H9 (cell line): Measurements from ENCODE around the gene SCD5. TPM values are rescaled to one million over a fixed set of nuclear protein-coding genes. Genes with fewer than 3 reads are reported as not detected.
A peak's percentile ranks its signal among the peaks of the same experiment; 100 is the strongest.

Source experiments
- DNase-seq: peaks from one replicate; pipeline ENCODE4 v3.0.0-alpha.2; 2017
- H2AFZ ChIP-seq: one replicate; pipeline ENCODE4 v1.6.1; 2013; ENCODE audit warnings: mild to moderate bottlenecking, low read length, control low read depth, moderate library complexity
- H2AK5ac ChIP-seq: 2 replicates; pipeline ENCODE4 v1.6.1; 2013; ENCODE audit warnings: low read length, control low read depth, mixed read lengths; ENCODE audit not compliant: insufficient read length
- H2BK120ac ChIP-seq: one replicate; pipeline ENCODE4 v1.6.1; 2013; ENCODE audit warnings: low read depth, mild to moderate bottlenecking, low read length, control low read depth, inconsistent platforms; ENCODE audit not compliant: poor library complexity, severe bottlenecking
- H2BK12ac ChIP-seq: 2 replicates; pipeline ENCODE4 v1.6.1; 2013; ENCODE audit warnings: low read length, control low read depth, mixed read lengths, low read depth; ENCODE audit not compliant: insufficient read length
- H2BK15ac ChIP-seq: 2 replicates; pipeline ENCODE4 v1.6.1; 2013; ENCODE audit warnings: low read depth, low read length, control low read depth
- H2BK20ac ChIP-seq: one replicate; pipeline ENCODE4 v1.6.1; 2013; ENCODE audit warnings: low read depth, mild to moderate bottlenecking, low read length, control low read depth, inconsistent platforms; ENCODE audit not compliant: poor library complexity, severe bottlenecking
- H2BK5ac ChIP-seq: 2 replicates; pipeline ENCODE4 v1.6.1; 2013; ENCODE audit warnings: low read length, control low read depth, mixed read lengths; ENCODE audit not compliant: insufficient read length
- H3K14ac ChIP-seq: 2 replicates; pipeline ENCODE4 v1.6.1; 2013; ENCODE audit warnings: low read length, control low read depth; ENCODE audit not compliant: insufficient read depth
- H3K18ac ChIP-seq: 2 replicates; pipeline ENCODE4 v1.6.1; 2013; ENCODE audit warnings: low read depth, mild to moderate bottlenecking, mixed read lengths, low read length, control low read depth; ENCODE audit not compliant: insufficient read length
- H3K23ac ChIP-seq: 2 replicates; pipeline ENCODE4 v1.6.1; 2013; ENCODE audit warnings: low read length, control low read depth, mixed read lengths, low read depth; ENCODE audit not compliant: insufficient read length
- H3K23me2 ChIP-seq: 2 replicates; pipeline ENCODE4 v1.6.1; 2013; ENCODE audit warnings: low read depth, mild to moderate bottlenecking, mixed read lengths, low read length, control low read depth; ENCODE audit not compliant: insufficient read length, poor library complexity, severe bottlenecking
- H3K27ac ChIP-seq: 2 replicates; pipeline ENCODE4 v1.5.1; 2013; ENCODE audit warnings: low read length, control low read depth, mixed read lengths, low read depth; ENCODE audit not compliant: insufficient read length
- H3K27me3 ChIP-seq: 2 replicates; pipeline ENCODE4 v1.6.1; 2013; ENCODE audit warnings: low read length, control low read depth, inconsistent platforms; ENCODE audit not compliant: insufficient read depth
- H3K4ac ChIP-seq: 2 replicates; pipeline ENCODE4 v1.6.1; 2013; ENCODE audit warnings: low read depth, mild to moderate bottlenecking, control low read depth, inconsistent platforms, low read length, moderate library complexity
- H3K4me1 ChIP-seq: 2 replicates; pipeline ENCODE4 v1.6.1; 2013; ENCODE audit warnings: low read length, control low read depth, inconsistent platforms; ENCODE audit not compliant: insufficient read depth
- H3K4me2 ChIP-seq: 2 replicates; pipeline ENCODE4 v1.6.1; 2013; ENCODE audit warnings: low read length, control low read depth, mixed read lengths; ENCODE audit not compliant: insufficient read length, insufficient read depth
- H3K56ac ChIP-seq: 2 replicates; pipeline ENCODE4 v1.6.1; 2013; ENCODE audit warnings: low read depth, mild to moderate bottlenecking, mixed read lengths, low read length, control low read depth; ENCODE audit not compliant: insufficient read length
- H3K79me1 ChIP-seq: 2 replicates; pipeline ENCODE4 v1.6.1; 2013; ENCODE audit warnings: low read depth, mild to moderate bottlenecking, moderate library complexity, low read length, control low read depth, inconsistent platforms; ENCODE audit not compliant: insufficient read depth, poor library complexity, severe bottlenecking
- H3K79me2 ChIP-seq: 2 replicates; pipeline ENCODE4 v1.6.1; 2013; ENCODE audit warnings: low read length, control low read depth, inconsistent platforms; ENCODE audit not compliant: insufficient read depth
- H3K9ac ChIP-seq: 2 replicates; pipeline ENCODE4 v1.6.1; 2013; ENCODE audit warnings: low read length, control low read depth, mixed read lengths; ENCODE audit not compliant: insufficient read length; ENCODE audit errors: extremely low read depth
- H3K9me3 ChIP-seq: one replicate; pipeline ENCODE4 v1.6.1; 2013; ENCODE audit warnings: low read depth, low read length, inconsistent platforms; ENCODE audit not compliant: control insufficient read depth
- H3T11ph ChIP-seq: one replicate; pipeline ENCODE4 v1.6.1; 2013; ENCODE audit warnings: mild to moderate bottlenecking, low read length, control low read depth, inconsistent platforms
- H4K20me1 ChIP-seq: one replicate; pipeline ENCODE4 v1.6.1; 2013; ENCODE audit not compliant: control insufficient read depth, insufficient read length, insufficient read depth
- H4K5ac ChIP-seq: 2 replicates; pipeline ENCODE4 v1.6.1; 2013; ENCODE audit warnings: low read depth, mild to moderate bottlenecking, mixed read lengths, low read length, control low read depth; ENCODE audit not compliant: insufficient read length
- H4K8ac ChIP-seq: replicated peaks from 2 replicates; pipeline ENCODE4 v1.6.1; 2013; ENCODE audit warnings: low read length, control low read depth, mixed read lengths, low read depth; ENCODE audit not compliant: insufficient read length
- H4K91ac ChIP-seq: 2 replicates; pipeline ENCODE4 v1.6.1; 2013; ENCODE audit warnings: low read depth, mild to moderate bottlenecking, moderate library complexity, mixed read lengths, low read length, control low read depth; ENCODE audit not compliant: insufficient read length
- H3K27ac Mint-ChIP-seq, 3 experiments: 2 replicates in 2 of 3; 3 replicates in 1 of 3; pipeline ENCODE4 v1.8.0; 2020 to 2021; ENCODE audit warnings: mixed read lengths in 3 of 3, mild to moderate bottlenecking in 1 of 3, moderate library complexity in 1 of 3
- H3K27me3 Mint-ChIP-seq: 2 replicates; pipeline ENCODE4 v1.8.0; 2021; ENCODE audit warnings: low read depth, mild to moderate bottlenecking, moderate library complexity, mixed read lengths
- H3K36me3 Mint-ChIP-seq, 3 experiments: 2 replicates in 2 of 3; 3 replicates in 1 of 3; pipeline ENCODE4 v1.8.0; 2020 to 2021; ENCODE audit warnings: low read depth in 3 of 3, mixed read lengths in 3 of 3; ENCODE audit not compliant: insufficient read depth in 1 of 3
- H3K4me1 Mint-ChIP-seq, 2 experiments: 2 replicates each; pipeline ENCODE4 v1.8.0; 2020; ENCODE audit warnings: mixed read lengths in 2 of 2
- H3K4me3 Mint-ChIP-seq, 2 experiments: 2 replicates in 1 of 2; 3 replicates in 1 of 2; pipeline ENCODE4 v1.8.0; 2020 to 2021; ENCODE audit warnings: mild to moderate bottlenecking in 2 of 2, mixed read lengths in 2 of 2, moderate library complexity in 1 of 2
- H3K9me3 Mint-ChIP-seq, 2 experiments: 2 replicates in 1 of 2; 3 replicates in 1 of 2; pipeline ENCODE4 v1.8.0; 2020; ENCODE audit warnings: mild to moderate bottlenecking in 2 of 2, mixed read lengths in 2 of 2, moderate library complexity in 1 of 2
- CTCF ChIP-seq: fragments of 200-600 bp; sonication (generic); conservative IDR thresholded peaks from 3 replicates; pipeline ENCODE4 v1.8.0; 2021; ENCODE audit warnings: antibody characterized with exemption, mild to moderate bottlenecking
- WGBS: extraction: QIAGEN DNeasy Blood & Tissue Kit; methylation state at CpG from one replicate; pipeline ENCODE4 v1.1.7; 2013; ENCODE audit warnings: missing lambda C conversion rate, low lambda C conversion rate, mixed read lengths; ENCODE audit not compliant: insufficient read length; ENCODE audit errors: extremely low coverage; 5-methylcytosine and 5-hydroxymethylcytosine counted together
- total RNA-seq: library from RNA; stranded (reverse); gene quantifications from 2 replicates; pipeline ENCODE4 v1.2.1, GENCODE V29; 2021

The SCD5 gene
- total RNA-seq, 1 experiment from 2014 or later = 0.68 TPM

GRCh38 chr4:82585690-82586435 lies 212.7 kb downstream of the SCD5 start:
- Mint-ChIP-seq H3K36me3 (no peaks in the 10 kb centered on the region; a peak in 1 of 7 replicates), H3K4me1 (peaks cover 43 to 45% of the 10 kb centered on the region in 2 experiments), H3K27me3 (no peaks in the 10 kb centered on the region), H3K27ac (peak overlapping the region in 2 of 3 experiments; percentile 26 to 34; a peak in 2 of 7 replicates), H3K9me3 (no peaks in the 10 kb centered on the region), H3K4me3 (0 out of 5 replicates have a peak overlapping the region, but pooled peaks of 1 of the 2 experiments have one; percentile 14)
- Histone ChIP-seq H3K23ac (no peak overlapping the region), H2BK20ac (no peak overlapping the region), H3K23me2 (no peaks in the 10 kb centered on the region), H3K4me2 (no peak overlapping the region), H3K79me1 (no peaks in the 10 kb centered on the region), H2AK5ac (no peak overlapping the region), H3K27ac (no peak overlapping the region), H3K14ac (no peak overlapping the region), H3K79me2 (no peaks in the 10 kb centered on the region), H3K27me3 (no peaks in the 10 kb centered on the region), H2BK12ac (no peak overlapping the region), H2AFZ (no peak overlapping the region), H2BK120ac (no peak overlapping the region), H3T11ph (no peak overlapping the region), H3K9ac (no peak overlapping the region), H2BK15ac (no peak overlapping the region), H3K4ac (no peak overlapping the region), H3K56ac (no peak overlapping the region), H3K18ac (no peak overlapping the region), H4K20me1 (no peaks in the 10 kb centered on the region), H4K8ac (no peak overlapping the region), H4K91ac (no peak overlapping the region), H3K9me3 (no peaks in the 10 kb centered on the region), H2BK5ac (no peak overlapping the region), H3K4me1 (peaks cover 29% of the 10 kb centered on the region; the same call in 1 of the 2 replicates), H4K5ac (no peak overlapping the region)
- no CpG with 5 or more reads among the region's 8 CpGs for WGBS
- no peak for DNase-seq
- no peak for TF ChIP-seq CTCF
